IPS-NIHi7 (cell line): Measurements from ENCODE around the gene CHD1L.
"Not testable (repeated sequence)": the region's sequence is repeated elsewhere in the genome, so short reads cannot be mapped to it uniquely, and the experiment has no call there.

Experiments
- DNase-seq: peaks from one replicate; pipeline ENCODE4 v3.0.0; 2012; ENCODE audit warnings: mixed read lengths; ENCODE audit errors: extremely low spot score

The CHD1L gene

DNA sequence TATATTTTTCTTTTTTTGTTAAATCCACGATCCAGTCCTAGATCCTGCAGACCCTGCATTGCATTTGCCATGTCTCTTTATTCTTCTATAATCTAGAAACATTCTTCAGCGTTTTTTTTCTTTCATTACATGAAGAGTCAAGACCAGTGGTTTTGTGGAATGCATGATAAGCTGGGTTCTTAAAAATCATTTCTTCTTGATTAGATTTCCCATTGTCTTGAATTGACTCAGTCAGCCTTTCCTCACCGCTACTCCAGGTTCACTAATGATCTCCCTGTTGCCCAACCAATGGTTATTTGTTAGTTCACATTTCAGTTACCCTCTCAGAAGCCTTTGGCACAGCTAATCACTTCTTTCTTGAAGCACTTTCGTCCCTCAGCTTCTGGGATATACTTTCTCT is 25.2 kb downstream of the CHD1L start:
- DNase-seq, result no peak

DNA sequence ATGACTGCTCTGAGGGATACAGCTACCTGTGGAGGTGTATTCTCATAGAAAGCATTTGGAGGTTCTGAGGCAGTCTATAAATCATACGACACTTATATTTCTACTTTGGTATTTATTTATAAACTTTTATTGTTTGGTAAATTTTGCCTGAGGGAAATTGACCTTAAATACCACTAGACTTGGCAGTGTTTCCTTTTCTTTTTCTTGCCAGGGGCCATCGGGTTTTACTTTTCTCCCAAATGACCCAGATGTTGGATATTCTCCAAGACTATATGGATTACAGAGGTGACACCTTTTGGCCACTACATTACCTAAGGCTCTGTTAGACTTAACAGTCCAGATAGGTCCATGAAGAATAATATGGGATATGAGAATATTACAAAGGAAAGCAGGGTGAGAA is 28.2 kb downstream of the CHD1L start:
- DNase-seq, result no peak

DNA sequence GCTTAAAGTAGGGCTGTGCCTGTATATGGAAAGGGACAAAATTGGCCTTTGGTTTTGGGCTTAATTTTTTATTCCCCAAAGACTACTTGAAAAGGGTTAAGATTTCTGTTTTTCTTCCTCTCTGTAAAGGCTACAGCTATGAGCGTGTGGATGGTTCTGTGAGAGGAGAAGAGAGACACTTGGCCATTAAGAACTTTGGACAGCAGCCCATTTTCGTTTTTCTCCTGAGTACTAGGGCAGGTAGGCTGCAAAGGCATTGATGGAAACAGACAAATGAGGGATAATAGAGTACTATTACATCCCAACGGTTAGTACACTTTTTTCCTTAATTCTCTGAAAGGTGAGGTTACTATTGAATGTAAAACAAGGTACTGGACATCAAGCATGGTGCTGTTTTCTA is 29.6 kb downstream of the CHD1L start:
- no peak for DNase-seq

DNA sequence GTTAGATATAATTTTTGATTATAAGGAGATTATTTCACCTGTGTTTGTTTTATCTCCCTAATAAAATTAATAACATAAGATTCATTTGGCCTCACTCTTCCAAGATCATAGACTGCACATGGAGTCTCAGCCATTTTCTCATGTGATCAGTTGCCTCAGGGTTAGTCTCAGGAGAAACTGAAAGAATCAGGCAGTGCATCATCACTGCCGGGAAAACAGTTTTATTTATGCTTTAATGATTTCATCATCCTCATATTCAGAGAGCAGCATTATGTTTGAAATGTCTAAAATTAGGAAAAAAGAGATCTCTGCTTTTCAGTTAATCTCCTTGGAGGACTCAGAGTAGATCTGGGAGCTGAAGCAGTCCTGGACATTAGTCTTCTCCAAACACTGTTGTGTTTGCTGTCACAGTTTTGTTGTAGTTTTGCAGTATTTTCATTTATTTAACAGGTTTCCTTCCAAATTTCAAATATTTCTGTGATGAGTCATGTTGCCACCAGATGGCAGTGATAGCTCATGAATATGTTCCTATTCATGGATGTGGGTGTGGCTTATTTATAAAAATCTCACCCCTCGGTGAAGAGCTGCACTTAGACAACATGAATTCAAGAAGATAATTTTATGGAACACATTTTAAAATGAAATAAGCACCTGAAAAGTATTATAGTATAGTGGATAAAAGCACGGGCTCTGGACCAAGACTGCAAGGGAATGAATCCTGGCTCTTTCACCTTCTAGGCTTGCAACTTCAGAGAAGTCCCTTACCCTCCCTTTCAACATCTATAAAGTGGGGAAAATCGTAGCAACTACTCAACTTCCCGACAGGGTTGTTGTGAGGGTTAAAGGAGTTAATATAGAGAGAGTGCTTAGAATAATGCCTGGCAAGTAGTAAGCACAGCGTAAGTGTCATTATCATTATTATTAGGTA is 31.2 kb downstream of the CHD1L start:
- peak; percentile 60 for DNase-seq

DNA sequence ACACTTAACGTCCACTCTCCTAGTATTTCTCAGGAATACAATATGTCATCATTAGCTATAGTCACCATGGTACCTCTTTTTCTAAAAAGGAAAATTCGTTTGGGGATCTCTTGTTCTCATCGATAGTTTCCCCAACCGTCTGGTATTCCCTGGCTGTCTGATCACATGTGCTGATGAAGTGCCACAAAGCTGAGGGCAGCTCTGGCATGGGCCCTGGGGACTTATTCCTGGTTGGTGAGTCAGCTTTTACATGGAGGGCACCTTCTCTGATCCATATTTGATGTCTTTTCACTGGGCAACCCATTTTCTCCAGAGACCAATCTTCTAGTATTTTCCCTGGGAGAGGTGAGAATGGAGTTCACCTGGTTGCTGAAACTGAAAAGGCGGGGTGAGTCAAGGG is 39.5 kb downstream of the CHD1L start:
- DNase-seq, result no peak

DNA sequence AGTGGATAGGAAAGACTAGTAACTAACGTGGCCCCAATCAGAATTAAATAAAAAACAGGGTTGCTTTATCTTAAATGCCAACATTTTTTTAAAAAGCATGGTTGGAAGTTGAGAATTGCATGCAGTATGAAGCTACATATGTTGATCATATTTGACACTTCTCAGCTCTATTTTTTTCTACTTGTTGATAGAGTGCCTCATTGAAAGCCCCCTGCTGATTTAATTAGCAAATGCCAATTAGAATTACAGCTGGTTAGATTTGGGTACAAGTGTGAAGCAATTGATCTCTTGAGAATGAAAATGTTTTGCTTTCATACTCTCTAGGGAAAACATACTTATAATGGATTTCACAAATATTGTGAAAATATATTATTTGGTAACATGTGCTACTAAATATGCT is 40.5 kb downstream of the CHD1L start:
- DNase-seq, result no peak

DNA sequence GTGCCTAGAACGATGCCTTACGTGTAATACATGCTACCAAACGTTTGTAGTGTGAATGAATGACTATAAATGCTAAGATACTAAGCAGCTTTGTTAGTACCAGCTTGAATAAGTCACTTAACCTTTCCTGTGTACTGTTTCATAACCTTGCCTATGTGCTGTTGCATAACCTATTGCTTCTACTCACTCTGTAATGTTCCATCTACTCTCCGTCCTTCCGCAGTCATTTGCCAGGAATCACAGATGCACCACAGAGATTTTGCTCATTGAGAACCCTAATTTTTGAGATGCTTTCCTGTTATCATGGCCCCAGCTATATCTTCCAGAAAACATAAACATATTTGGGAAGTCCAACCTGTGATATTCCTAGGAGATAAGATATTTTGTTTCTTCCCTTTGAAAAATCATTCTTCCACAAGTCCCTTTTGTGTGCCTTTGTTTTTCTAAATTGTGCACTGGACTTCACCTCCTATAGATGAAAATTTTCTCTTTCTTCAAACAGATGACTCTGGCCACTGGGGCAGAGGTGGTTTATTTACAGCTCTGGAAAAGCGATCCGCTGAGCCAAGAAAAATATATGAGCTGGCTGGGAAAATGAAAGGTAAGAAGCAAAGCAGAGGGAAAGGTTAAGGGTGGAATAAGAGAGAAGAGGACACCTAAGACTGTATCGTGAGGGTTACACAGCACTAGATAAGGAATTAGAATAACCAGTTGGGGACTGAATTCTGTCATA is 44.8 kb downstream of the CHD1L start:
- DNase-seq, result no peak

DNA sequence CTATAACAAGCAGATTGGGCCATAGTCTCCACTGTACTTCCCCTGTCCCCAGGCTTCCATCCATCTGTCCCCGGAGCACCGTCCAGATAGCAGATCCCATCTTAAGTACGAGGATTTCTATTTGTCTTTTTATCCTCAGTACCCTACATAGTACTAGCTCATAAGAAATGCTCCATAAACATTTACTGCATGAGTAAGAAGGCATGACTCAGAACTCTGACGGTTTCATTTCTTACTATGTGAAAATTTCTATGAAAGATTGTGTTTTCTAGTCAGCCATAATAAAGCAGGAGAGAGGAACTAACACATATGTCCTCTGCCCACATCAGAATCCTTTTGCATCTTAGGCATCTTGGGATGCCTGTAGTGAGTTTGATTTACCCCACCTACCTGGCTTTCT is 49.5 kb downstream of the CHD1L start:
- DNase-seq, result no peak

DNA sequence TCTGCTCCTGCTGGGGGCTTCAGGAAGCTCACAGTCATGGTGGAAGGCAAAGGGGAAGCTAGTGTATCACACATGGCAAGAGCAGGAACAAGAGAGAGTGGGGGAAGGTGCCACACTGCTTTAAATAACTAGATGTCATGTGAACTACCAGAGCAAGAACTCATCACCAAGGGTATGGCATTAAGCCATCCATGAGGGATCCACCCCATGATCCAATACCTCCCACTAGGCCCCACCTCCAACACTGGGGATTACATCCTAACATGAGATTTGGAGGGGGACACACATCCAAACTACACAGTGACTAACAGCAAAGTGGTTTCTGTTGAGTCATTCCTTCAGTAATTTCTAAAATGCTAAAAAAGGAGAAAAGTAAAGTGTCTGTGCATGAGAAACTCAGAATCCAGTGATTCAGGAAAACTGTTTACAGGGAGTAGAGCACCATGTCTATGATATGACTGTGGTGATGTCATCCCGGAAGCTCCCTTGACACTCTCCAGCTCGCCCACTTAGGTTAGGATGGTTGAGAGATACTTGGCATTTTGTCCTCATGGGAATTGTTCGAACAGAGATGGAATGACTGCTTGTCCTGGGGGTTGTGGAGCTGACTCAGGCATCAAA is 50.3 kb downstream of the CHD1L start:
- no peak for DNase-seq

DNA sequence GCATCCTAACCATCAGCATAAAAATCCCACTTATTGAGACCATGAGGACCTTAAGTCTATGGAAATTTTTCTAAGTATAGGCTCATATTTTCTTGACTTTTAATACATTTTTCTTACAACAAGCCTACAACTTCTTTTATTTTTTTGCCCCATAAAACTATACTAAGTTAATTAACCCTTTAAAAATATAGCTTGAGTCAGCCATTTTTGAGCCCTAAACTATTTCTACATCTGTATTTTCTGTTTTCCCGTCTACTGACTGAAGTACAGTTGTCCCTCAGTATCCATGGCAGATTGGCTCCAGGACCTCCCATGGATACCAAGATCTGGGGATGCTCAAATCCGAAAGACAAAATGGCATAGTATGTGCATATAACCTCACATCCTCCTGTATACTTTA is 55.0 kb downstream of the CHD1L start:
- no peak for DNase-seq

DNA sequence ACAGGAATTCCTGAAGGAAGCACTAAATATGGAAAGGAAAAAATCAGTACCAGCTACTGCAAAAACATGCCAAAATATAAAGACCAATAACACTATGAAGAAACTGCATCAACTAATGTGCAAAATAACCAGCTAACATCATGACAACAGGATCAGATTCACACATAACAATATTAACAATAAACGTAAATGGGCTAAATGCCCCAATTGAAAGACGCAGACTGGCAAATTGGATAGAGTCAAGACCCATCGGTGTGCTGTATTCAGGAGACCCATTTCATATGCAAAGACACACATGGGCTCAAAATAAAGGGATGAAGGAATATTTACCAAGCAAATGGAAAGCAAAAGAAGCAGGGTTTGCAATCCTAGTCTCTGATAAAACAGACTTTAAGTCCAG is 63.3 kb downstream of the CHD1L start:
- not testable (repeated sequence) for DNase-seq

DNA sequence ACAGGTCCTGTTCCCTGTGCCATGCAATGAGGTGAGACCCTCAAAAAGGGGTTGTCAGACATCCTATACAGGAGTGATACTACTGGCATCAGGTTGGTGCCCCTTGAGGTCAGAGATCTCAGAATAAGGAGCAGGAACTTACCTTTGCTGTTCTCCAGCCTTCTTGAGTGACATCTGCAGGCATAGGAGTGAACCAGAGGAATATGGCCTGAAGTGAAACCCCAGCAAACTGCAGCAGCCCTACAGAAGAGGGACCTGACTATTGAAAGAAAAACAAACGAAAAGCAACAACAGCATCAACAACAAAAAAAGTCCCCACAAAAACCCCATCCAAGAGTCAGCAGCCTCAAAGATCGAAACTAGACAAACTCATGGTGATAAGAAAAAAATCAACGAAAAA is 74.5 kb downstream of the CHD1L start:
- no peak for DNase-seq

DNA sequence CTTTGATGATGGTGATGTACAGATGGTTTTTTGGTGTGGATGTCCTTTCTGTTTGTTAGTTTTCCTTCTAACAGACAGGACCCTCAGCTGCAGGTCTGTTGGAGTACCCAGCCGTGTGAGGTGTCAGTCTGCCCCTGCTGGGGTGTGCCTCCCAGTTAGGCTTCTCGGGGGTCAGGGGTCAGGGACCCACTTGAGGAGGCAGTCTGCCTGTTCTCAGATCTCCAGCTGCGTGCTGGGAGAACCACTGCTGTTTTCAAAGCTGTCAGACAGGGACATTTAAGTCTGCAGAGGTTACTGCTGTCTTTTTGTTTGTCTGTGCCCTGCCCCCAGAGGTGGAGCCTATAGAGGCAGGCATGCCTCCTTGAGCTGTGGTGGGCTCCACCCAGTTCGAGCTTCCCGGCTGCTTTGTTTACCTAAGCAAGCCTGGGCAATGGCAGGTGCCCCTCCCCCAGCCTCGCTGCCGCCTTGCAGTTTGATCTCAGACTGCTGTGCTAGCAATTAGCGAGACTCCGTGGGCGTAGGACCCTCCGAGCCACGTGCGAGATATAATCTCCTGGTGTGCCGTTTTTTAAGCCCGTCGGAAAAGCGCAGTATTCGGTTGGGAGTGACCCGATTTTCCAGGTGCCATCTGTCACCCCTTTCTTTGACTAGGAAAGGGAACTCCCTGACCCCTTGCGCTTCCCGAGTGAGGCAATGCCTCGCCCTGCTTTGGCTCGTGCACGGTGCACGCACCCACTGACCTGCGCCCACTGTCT is 84.6 kb downstream of the CHD1L start:
- not testable (repeated sequence) for DNase-seq

DNA sequence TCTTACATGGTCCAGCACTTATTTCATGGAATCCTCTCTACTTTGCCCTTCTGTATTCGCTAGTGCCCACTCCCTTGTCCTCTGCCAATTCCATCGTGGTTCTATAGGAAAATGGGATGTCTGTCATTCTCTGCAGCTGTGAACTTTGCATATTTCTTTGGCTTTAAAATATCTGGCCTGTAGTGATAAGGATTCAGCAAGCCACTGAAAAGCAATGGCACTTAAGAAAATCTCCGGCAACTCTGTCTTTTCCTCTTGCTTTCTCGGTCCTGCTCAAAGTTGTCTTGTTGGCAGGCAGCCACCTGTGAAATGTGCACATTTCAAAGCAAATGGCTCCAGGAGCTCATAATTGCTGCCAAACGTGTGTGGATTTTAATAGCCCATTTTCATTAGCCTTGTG is 91.8 kb downstream of the CHD1L start:
- no peak for DNase-seq

DNA sequence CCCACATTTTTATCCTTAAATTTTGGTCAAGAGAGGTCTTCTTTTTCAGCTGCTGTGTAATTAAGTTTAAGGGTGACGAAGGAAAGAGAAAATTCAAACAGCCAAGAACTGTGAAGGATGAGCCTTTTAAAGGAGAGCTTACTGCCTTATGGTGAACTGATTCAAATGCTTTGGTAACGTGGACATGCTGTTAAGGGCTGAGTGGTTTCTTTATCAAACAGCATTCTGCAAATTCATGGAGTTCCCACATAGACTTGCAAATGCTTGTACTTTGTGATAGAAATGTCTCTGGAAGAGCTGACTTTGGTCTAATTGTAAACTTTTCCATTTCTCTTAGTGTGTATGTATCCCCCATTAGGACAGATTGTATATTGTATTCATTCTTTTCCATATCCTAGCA is 93.8 kb downstream of the CHD1L start:
- peak; percentile 16 for DNase-seq

DNA sequence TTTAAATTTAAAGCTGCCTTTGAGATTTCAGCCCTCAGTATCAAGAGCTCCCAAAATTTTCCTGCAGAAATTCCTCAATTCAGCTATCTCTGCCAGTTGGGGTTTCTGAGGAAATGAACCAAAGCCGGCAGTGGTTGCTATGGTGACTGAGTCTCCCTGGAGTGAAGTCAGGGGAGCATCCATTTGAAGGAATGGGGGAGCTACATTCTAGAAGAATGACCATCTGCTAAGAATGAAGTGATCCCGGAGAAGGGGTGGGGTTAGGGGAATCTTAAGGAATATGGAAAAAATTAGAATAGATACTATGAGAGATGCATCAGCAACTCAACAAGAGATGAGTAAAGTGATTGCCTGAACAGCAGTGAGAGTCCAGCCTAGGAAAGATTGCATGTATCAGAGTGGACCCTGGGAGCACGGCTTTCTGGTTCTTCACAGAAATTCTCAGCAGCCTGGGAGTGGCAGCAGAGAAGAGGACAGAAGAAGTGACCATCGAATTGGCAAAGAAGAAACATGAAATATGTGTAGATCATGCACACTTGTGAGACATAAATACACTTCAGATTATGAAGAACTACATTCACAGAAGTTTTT is 94.7 kb downstream of the CHD1L start:
- DNase-seq, result peak; percentile 58

DNA sequence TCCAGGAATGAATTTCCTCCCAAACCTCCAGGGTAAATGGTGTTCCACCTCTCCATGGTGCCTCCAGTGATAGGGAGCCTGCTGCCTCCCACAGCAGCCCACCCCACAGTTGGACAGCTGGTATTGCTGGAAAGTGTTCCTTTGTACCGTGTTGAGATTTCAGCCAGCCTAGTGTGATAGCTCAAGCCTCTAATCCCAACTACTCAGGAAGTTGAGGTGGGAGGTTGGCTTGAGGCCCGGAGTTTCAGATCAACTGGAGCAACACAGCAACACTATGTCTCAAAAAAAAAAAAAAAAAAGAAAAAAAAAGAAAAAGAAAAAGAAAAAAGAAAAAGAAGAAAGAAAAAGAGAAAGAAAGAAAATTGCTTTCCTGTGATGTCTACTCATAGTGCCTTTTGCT is 96.1 kb downstream of the CHD1L start:
- no peak for DNase-seq

DNA sequence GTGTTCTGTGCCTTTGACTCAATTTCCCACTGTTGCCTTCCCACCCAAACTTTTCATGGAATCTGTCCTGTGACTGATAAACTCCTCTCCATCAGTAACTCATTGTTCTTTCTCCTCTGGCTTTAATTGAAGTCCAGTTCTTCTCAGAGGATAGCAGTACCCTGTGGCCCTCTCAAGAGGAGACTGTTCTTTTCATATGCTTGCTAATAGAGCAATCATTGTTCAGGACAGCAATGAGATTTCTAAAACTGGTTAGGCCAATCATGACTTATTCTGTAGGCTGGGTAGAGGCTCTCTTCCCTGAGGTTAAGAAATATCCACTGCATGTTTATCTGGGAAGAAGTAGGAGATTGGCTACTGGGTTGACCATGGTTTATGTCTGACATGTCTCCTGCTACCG is 98.8 kb downstream of the CHD1L start:
- DNase-seq, result no peak
